Loucy (cell line): ENCODE data around the gene PLCG2.

ENCODE experiments used
- EZH2phosphoT487 ChIP-seq: fragments of 200-600 bp; IDR thresholded peaks from 2 replicates; pipeline ENCODE4 v1.6.1; 2018; ENCODE audit warnings: antibody characterized with exemption, mild to moderate bottlenecking, moderate library complexity, borderline replicate concordance
- TF ChIP-seq, protein P1 (sequence below): fragments of 200-600 bp; sonication (generic); conservative IDR thresholded peaks from 2 replicates; pipeline ENCODE4 v1.5.1; 2014; ENCODE audit warnings: mild to moderate bottlenecking, antibody characterized with exemption, low read length

DNA sequence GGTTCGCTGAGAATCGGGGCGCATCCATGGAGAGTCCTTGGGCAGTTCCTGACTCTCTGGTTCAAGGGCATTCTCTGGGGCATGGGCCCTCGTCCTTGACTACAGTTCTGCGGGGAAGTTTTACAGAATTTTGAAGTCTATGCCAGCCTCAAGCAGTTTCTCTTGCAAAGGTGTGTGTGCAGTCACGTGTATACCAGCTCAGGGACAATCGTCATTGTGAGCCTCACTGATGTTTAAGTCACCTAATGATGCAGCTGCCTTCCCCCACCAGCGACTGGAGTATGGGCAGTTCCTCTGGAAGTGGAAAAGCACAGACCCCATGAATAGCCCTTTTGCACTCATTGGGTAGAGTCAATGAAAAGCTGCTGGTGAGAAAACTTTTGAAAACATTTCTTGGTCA, 1.3 kb downstream of the PLCG2 start:
- TF ChIP-seq, protein P1, sequence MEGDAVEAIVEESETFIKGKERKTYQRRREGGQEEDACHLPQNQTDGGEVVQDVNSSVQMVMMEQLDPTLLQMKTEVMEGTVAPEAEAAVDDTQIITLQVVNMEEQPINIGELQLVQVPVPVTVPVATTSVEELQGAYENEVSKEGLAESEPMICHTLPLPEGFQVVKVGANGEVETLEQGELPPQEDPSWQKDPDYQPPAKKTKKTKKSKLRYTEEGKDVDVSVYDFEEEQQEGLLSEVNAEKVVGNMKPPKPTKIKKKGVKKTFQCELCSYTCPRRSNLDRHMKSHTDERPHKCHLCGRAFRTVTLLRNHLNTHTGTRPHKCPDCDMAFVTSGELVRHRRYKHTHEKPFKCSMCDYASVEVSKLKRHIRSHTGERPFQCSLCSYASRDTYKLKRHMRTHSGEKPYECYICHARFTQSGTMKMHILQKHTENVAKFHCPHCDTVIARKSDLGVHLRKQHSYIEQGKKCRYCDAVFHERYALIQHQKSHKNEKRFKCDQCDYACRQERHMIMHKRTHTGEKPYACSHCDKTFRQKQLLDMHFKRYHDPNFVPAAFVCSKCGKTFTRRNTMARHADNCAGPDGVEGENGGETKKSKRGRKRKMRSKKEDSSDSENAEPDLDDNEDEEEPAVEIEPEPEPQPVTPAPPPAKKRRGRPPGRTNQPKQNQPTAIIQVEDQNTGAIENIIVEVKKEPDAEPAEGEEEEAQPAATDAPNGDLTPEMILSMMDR: no peak
- TF ChIP-seq EZH2phosphoT487: no peak
